Measurements from ENCODE around the gene RAB17. TPM values are rescaled to one million over a fixed set of nuclear protein-coding genes. Genes with fewer than 3 reads are reported as not detected.

Gene RAB17
- polyA plus RNA-seq, 10 donors = 0.64 to 2.6 (median 1.2) TPM

DNA sequence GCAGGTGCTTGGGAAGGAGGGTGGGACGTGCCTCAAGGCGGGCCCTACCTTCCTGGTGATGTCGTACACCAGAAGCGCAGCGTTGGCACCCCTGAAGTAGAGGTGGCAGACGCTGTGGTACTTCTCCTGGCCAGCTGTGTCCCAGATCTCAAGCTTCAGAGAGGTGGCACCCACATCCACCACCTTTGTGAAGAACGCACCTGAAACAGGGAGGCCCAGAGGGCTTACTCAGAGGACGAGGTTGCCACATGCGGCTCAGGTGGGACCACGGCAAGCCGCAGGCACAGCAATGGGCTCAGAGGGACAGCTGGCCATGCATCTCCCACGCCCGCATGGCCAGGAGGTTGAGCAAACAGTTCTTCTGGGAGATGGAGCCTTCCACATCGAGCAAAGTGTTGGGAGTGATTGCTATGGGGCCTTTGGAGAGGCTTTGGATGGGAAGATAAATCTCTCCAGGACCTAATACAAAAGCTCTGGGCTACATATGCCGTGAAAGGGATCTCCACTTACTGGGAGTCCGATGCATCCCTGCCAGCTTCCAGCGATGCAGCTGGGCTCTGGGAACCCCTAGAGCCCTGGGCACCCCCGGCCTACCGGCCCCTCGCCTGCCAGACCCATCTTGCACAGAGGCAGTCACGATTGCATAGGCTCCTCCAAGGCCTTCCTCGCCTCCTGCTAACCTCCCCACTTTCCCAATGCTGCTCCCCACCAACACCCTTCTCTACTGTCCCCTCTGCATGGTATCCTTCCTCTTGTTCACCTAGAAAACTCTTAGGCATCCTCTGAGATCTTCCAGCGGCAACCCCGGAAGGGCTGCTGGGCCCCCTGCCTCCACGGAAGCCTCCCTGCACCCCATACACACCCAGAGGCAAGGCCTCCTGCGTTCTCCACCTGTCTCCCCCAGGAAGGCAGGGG lies 12.3 kb downstream of the RAB17 start:
- no peak for DNase-seq

DNA sequence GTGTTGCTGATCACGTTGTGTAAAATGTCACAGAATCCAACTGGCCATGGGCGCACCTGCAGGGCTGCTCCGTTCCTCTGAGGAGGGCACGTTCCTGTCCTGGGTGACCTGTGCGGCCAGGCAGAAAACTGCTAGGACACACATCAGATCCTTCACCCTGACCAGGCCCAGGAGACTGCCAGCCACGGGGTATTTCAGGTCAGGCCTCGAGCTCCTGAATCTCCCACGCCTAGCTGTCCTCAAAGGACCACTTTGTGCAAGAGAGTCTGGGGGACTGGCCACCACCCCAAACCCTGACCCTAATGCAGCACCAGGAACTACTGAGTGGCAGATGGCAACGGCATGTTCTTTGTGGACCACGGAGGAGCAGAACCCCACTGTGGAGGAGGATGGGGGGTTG lies 13.1 kb downstream of the RAB17 start:
- no peak for DNase-seq

- DNase-seq = no peak
Observed at GRCh38 chr2:237576974-237577373, 13.6 kb downstream of the RAB17 start.

DNA sequence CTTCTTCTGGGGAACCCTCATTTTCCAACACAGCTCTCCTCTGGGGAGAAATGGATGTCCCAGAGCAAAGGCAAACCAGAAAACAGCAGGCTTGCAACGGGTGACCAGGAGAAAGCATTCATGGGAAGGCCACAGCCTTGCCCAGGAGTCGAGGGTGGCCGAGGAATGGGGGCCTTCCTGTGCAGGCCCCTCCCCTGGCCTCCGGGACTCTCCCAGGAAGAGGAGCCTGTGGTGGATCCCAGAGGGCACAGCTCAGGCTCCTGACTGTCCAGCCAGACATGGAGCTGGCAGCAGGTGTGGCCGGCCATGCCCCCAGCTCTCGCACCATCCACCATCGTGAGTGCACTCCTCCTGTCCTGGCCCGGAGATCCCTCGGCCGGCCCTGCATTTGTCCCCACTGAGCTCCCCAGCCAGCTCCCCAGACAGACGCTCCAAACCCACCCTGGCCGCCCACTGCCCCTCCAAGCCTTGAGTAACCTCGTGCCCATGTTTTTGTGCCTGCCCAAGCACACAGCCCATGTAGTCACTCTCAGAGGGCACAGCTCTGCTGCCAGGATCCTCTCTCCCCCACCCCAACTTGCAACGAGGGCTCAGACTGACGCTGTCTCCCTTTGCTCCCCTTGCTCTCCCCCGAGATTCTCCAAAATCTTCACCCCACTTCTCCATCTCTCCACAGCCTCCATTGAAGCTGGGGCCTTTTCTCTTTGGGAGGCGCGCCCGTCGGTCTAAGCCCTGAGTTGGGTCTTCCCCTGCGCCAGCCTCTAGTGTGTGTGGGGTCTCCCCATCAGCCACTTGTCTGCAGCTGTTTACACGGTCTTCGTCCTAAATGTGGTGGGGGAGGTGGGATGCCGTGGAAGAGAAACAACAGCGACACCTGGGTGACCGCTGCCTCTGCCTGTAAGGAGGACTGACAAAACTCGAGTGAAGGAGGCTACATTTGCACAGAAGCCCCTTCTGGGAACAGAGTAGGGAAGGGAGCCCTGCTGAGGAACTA lies 14.4 kb downstream of the RAB17 start:
- DNase-seq = no peak

DNA sequence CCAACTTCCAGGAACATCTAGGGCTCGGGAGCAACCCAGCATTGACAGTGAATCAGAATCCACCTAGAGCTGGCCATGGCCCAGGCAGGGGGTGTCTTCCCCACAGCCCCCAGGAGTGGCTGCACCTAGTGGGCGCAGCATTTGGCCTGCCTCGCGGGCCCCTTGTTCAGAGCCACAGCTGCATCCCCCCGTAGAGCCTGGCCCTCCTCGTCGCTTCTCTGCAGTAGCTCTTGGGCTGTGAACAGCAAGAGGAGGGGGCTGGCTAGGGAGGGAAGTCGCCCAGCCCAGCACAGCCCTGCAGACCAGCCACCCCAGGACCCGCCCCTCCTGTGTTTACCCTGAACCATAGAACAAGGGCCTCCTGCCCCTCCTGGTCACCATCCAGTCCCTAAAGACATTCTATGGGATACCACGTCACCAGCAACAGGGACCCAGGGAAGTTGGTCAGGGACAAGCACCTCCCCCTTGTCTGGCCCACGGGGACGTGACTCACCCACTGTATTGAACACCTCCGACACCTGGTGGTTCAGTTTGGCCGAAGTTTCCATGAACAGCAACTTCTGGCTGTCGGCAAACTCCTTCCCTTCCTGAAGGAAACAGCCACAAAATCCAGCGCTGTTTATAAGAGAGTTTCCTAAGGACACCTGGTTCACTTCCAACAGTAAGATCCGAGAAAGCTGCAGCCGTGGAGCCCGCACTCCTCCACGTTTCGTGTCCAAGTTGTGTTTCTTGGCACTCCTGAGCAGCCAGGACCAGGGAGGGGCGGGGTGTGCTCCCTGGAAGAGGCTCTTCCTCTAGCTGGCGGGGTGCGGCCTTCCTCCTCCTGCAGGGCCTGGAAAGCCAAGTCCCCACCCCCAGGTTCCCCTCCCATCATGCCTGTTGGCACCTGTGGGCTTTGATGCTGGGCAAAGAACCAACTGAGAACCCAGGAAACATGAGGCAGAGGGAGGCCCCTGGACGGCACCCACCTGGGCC lies 15.4 kb downstream of the RAB17 start:
- DNase-seq = peak in 1 of 3 donors; percentile 48

- no peak for DNase-seq
Observed at GRCh38 chr2:237574467-237574866, 16.1 kb downstream of the RAB17 start.

- no peak for DNase-seq
Observed at GRCh38 chr2:237573721-237574415, 16.7 kb downstream of the RAB17 start.

DNA sequence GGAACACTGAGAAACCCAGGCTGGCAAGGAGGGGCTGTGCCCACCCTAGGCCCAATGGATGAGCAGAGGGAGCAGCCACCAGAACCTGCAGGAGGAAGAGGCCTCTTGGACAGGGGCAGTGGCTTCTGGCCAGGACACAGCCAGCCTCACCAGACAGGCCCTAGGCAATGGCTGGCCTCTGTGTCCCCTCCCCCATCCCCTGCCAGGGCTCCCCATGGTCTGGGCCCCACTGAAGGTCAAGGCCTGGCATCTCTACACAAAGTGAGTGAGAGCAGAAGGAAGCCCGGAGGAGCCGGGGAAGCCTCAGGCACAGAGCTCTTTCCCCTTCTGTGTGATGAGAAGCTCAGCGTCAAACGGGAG lies 17.8 kb downstream of the RAB17 start:
- DNase-seq = no peak

DNA sequence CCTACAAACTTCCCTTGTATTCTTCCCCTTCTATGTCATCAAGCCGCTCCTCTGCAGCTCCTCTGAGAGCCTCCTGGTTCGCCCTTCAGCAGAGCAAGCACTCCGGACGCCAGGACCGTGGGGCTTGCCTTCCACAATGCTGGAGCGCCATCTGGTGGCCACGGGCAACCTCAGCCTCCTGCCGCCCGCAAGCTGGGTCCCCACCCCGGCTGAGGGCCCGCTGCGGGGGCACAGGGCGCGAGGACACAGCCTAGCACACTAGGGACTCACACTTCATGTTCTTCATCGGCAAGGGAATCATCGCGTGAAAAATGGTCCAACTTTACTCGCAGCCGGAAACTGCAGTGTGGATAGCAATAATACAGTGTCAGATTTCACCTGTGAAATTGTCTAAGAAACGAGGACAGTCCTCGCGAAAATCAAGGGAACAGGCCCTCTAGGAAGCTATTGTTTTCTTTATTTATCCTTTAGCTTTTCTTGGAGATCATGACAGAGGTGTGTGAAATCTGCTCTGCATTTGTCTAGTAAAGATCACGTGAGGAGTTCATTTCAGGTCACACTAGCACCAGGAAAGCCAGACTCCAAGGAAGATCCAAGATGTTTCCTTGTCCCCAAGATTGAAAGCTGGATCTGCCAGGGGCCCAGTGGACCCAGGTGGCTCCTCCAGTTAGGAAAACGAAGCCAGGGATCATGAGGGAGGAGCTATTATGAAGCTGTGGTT lies 18.4 kb downstream of the RAB17 start:
- DNase-seq = peak; percentile 85 to 94 (median 92)

DNA sequence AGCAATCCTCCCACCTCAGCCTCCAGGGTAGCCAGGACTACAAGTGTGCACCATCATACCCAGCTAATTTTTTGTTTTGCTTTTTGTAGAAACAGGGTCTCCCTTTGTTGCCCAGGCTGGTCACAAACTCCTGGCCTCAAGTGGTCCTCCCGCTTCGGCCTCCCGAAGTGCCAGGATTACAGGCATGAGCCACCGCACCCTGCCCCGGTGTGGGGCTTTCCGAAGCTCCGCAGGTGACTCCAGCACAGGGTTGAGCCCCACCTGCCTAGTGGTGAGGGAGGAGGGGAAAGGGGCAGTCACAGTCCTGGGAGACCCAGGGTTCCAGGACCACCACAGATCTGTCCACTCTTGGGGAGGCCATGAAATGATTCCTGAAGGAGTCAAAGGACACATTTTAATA lies 19.0 kb downstream of the RAB17 start:
- no peak for DNase-seq

DNA sequence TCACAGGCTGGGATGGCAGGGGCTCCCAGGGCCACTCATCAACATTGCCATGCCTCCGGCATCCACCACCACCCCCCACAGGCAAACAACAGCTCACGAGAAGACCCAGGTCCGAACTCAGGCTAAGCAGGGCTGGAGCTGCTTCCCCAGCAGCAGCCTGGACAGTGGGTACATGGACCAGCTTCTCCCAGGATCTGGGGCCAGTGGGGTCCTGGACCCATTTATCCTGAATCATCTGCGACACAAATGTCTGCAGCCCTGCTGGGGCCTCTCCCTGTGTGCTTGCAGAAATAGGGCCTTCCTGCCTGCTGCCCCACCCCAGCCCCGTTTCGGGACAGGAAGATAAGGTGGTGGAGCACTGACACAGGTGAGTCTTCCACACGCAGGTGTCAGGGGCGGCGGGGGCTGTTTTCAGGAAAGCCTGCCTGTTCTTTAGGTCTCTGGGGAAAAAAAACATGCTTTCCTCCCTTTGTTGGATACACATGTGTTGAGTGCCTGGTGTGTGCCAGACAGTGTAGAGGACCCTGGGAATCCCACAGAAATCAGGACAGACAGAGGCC lies 19.7 kb downstream of the RAB17 start:
- no peak for DNase-seq

DNA sequence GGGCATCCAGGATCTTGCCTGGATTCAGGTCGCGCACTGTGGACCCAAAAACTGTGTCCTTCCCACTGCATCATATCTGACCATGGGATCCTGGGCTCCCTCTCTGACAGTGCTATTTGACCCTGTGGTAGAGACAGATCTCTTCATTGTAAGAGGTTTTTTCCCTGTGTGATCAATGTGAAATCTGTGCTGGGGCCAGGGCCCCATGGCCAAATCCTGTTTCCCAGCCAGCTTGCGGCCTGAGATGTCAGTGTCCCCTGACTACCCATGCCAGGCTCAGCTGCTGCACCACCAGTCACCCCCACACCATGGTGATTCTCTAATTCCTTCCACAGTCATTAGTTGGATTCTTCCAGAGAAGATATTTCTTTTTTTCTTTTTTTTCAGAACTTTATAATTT lies 20.6 kb downstream of the RAB17 start:
- DNase-seq = no peak

DNA sequence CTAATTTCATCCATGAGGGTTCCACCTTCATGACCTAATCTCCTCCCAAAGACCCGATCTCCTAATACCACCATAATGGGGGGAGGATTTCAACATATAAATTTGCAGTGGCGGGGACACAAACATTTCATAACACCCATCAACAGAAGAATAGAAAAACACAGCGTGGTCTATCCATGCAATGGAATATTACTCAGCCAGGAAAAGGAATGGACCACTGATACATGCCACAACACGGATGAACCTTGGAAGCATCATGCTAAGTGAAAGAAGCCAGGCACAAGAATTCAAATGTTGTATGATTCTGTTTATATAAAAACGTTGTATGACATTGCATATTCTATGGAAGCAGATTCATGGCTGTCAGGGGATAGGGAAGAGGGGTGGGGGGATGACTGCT lies 21.5 kb downstream of the RAB17 start:
- no peak for DNase-seq

- DNase-seq = no peak
Observed at GRCh38 chr2:237568121-237568660, 22.3 kb downstream of the RAB17 start.

- DNase-seq = no peak
Observed at GRCh38 chr2:237567276-237568029, 23.1 kb downstream of the RAB17 start.

- DNase-seq = no peak
Observed at GRCh38 chr2:237566401-237567235, 23.9 kb downstream of the RAB17 start, which contains the start of gene PRLH. TSS of gene PRLH (plus strand) at chr2:237566574. CDS start at chr2:237566574, 0 bp downstream.

DNA sequence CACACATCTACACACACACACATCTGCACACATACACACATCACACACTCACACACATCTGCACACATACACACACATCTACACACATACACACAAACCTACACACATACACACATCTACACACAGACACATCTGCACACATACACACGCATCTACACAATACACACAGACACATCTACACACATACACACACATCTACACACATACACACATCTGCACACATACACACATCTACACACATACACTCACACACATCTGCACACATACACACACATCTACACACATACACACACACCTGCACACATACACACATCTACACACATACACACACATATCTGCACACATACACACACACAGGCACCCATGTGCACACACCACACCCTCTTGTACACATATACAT lies 24.6 kb downstream of the RAB17 start:
- no peak for DNase-seq
